ENCODE data around the gene DNAAF8.

DNAAF8 gene

DNA sequence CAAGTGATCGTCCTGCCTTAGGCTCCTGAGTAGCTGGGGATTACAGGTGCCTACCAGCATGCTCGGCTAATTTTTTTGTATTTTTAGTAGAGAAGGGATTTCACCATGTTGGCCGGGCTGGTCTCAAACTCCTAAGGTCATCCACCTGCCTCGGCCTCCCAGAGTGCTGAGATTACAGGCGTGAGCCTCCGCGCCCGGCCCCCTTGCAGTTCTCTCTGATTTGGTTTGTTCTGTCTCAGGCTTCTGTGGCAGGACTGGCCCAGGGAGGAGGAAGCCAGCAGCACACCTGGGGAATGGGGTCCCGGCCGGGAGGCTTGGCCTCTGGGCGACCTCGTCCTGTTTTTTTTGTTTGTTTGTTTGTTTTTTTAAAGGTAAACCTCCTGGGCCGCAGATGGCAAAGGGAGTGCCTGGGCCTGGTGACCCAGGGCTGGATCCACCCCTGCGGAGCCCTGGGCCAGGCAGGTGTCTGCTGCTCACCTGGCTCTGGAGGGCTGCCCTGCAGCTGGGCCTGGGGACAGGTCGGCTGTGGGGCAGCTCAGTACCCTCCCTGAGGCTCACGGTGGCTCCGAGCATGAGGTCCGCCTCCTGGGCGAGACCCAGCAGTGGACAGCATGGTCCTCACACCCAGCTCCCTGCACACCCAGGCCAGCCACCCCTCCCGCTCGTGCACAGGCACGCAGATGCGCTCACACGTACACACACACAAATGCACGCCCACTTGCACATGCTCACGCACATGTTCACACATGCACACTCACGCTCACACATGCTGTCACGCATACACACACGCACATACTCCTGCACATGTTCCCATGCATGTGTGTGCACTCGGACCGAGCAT lies 44.3 kb upstream of the DNAAF8 start:
- Histone ChIP-seq H3K79me2 (ENCODE audit: insufficient read depth, low read length) (peaks cover 15% of the 10 kb centered on the region), H4K20me1 (ENCODE audit: insufficient read depth, low read length) (peaks cover 9% of the 10 kb centered on the region; the same call in 1 of the 2 replicates), H3K4me2 (ENCODE audit: insufficient read depth, low read length) (no peak overlapping the region), H3K36me3 (ENCODE audit: insufficient read depth, low read length) (peaks cover 36% of the 10 kb centered on the region), H3K4me3 (ENCODE audit: low read depth in 1 of 2, low read length in 2 of 2) (no peak overlapping the region), H2AFZ (ENCODE audit: low read depth, low read length) (no peak overlapping the region), H3K27ac (ENCODE audit: low read length) (no peak overlapping the region), H3K27me3 (ENCODE audit: insufficient read depth, low read length, poor library complexity) (no peaks in the 10 kb centered on the region), H3K9me3 (ENCODE audit: insufficient read depth, low read length, severe bottlenecking) (no peaks in the 10 kb centered on the region), H3K9ac (ENCODE audit: low read depth, low read length) (no peak overlapping the region), H3K4me1 (ENCODE audit: insufficient read depth, low read length) (peaks cover 19% of the 10 kb centered on the region)
- DNase-seq (no peak), ATAC-seq (ENCODE audit: insufficient read depth, low read depth) (no peak)
- TF ChIP-seq, protein P1, sequence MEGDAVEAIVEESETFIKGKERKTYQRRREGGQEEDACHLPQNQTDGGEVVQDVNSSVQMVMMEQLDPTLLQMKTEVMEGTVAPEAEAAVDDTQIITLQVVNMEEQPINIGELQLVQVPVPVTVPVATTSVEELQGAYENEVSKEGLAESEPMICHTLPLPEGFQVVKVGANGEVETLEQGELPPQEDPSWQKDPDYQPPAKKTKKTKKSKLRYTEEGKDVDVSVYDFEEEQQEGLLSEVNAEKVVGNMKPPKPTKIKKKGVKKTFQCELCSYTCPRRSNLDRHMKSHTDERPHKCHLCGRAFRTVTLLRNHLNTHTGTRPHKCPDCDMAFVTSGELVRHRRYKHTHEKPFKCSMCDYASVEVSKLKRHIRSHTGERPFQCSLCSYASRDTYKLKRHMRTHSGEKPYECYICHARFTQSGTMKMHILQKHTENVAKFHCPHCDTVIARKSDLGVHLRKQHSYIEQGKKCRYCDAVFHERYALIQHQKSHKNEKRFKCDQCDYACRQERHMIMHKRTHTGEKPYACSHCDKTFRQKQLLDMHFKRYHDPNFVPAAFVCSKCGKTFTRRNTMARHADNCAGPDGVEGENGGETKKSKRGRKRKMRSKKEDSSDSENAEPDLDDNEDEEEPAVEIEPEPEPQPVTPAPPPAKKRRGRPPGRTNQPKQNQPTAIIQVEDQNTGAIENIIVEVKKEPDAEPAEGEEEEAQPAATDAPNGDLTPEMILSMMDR (IDR thresholded peaks at IDR 0.05; ENCODE audit: borderline replicate concordance, extremely low read depth, low read length, poor library complexity, severe bottlenecking), result no peak
- TF ChIP-seq EZH2 (IDR thresholded peaks at IDR 0.05; ENCODE audit: borderline replicate concordance, low read depth, low read length, severe bottlenecking), result no peak

DNA sequence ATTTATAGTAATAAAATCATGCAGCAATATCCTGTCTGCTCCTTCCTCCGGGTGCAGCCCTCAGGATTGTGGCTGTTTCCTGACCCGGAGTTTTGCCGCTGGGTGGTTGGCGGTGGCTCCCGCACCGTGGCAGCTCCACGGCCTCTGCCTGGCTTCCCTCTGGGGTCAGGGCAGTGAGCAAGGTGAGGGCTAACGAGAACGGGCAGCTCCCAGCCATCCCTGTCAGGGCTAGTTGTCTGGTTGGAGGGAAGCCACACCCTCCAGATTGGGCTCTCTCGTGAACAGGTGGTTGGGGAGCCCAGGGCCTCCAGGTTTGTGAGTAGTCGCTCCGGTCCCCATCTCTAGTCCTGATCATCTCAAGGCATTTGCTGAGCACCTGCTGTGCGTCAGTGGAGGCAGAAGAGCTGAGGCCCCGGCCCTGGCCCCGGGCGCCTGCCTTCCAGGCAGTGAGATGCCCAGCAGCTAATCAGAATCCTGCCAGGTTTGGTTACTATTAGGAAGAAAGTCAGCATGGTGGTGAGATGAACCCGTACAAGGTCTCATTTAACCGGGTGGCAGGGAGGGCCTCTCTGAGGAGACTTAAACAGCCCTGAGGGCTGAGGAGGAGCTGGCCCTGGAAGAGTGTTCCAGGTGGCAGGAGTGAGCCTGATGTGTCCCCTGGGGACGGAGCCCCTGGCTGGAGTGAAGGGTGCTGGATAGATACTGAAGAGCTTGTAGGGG lies 43.2 kb upstream of the DNAAF8 start:
- Histone ChIP-seq H3K27ac (ENCODE audit: low read length) (no peak overlapping the region), H3K79me2 (ENCODE audit: insufficient read depth, low read length) (peaks cover 24% of the 10 kb centered on the region), H4K20me1 (ENCODE audit: insufficient read depth, low read length) (peaks cover 19% of the 10 kb centered on the region), H3K9me3 (ENCODE audit: insufficient read depth, low read length, severe bottlenecking) (no peaks in the 10 kb centered on the region), H3K4me3 (ENCODE audit: low read depth in 1 of 2, low read length in 2 of 2) (no peak overlapping the region), H3K27me3 (ENCODE audit: insufficient read depth, low read length, poor library complexity) (no peaks in the 10 kb centered on the region), H3K4me2 (ENCODE audit: insufficient read depth, low read length) (no peak overlapping the region), H3K9ac (ENCODE audit: low read depth, low read length) (no peak overlapping the region), H2AFZ (ENCODE audit: low read depth, low read length) (no peak overlapping the region), H3K4me1 (ENCODE audit: insufficient read depth, low read length) (peaks cover 24% of the 10 kb centered on the region), H3K36me3 (ENCODE audit: insufficient read depth, low read length) (peaks cover 42% of the 10 kb centered on the region)
- ATAC-seq (ENCODE audit: insufficient read depth, low read depth) (no peak), DNase-seq (no peak)
- TF ChIP-seq, protein P1 (IDR thresholded peaks at IDR 0.05; ENCODE audit: borderline replicate concordance, extremely low read depth, low read length, poor library complexity, severe bottlenecking), result no peak
- no peak for TF ChIP-seq EZH2 (IDR thresholded peaks at IDR 0.05; ENCODE audit: borderline replicate concordance, low read depth, low read length, severe bottlenecking)

DNA sequence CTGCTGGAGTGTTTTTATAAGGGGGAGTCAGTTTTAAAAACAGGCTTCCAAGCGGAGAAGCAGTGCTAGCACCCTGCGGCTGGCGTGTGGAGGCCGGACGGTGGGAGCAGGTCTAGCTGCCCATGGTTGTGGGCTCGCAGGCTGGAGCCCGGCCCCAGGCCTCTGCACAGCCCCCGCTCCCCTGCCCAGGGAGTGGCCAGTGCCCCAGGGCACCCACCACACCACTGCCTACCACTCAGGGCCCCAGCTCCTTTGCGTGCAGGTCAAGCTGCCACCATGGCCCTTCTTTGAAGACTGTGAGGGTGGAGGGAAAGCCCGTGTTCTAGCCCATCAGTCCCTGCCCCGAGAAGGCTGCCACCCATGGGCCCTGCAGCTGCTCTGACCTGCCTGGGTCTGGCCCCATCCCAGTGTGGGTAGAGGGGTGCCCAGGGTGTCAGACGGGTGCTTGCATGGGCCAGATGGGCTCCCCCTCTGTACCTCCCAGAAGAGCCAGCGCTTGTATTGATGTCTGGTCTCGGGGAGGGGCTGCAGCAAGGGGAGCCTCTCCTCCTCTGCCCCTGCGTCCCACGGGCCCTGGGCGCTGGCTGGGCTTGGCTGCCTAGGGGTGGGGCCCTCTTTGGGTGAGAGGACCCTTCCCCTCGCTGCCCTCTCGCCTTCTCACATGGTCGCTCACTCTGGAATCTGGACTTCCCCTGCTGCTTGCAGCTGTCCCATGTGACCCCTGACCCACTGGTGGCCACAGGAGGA lies 42.5 kb upstream of the DNAAF8 start:
- peaks cover 24% of the 10 kb centered on the region for H4K20me1 ChIP-seq (ENCODE audit: insufficient read depth, low read length)
- no peak for ATAC-seq (ENCODE audit: insufficient read depth, low read depth)

More for the DNA sequence above, 42.5 kb upstream of the DNAAF8 start:
- H3K4me2 ChIP-seq (ENCODE audit: insufficient read depth, low read length), result no peak overlapping the region
- no peak overlapping the region for H3K4me3 ChIP-seq (ENCODE audit: low read depth in 1 of 2, low read length in 2 of 2)
- TF ChIP-seq, protein P1 (IDR thresholded peaks at IDR 0.05; ENCODE audit: borderline replicate concordance, extremely low read depth, low read length, poor library complexity, severe bottlenecking), result no peak
- TF ChIP-seq EZH2 (IDR thresholded peaks at IDR 0.05; ENCODE audit: borderline replicate concordance, low read depth, low read length, severe bottlenecking), result no peak
- no peaks in the 10 kb centered on the region for H3K27me3 ChIP-seq (ENCODE audit: insufficient read depth, low read length, poor library complexity)
- H3K27ac ChIP-seq (ENCODE audit: low read length), result no peak overlapping the region
- H3K9ac ChIP-seq (ENCODE audit: low read depth, low read length), result no peak overlapping the region
- no peaks in the 10 kb centered on the region for H3K9me3 ChIP-seq (ENCODE audit: insufficient read depth, low read length, severe bottlenecking)
- peaks cover 24% of the 10 kb centered on the region for H3K4me1 ChIP-seq (ENCODE audit: insufficient read depth, low read length)
- H3K36me3 ChIP-seq (ENCODE audit: insufficient read depth, low read length), result peaks cover 42% of the 10 kb centered on the region
- no peak for DNase-seq
- H2AFZ ChIP-seq (ENCODE audit: low read depth, low read length), result no peak overlapping the region
- H3K79me2 ChIP-seq (ENCODE audit: insufficient read depth, low read length), result peaks cover 25% of the 10 kb centered on the region

Data from DND-41 (cell line).